SK-N-MC (cell line): ENCODE data around the gene TMEM154.

Experiments used
- EZH2 ChIP-seq: fragments of 200-600 bp; sonication (generic); IDR thresholded peaks from one replicate; pipeline ENCODE4 v1.6.1; 2017; ENCODE audit warnings: antibody characterized with exemption
- POLR2AphosphoS5 ChIP-seq: IDR thresholded peaks from 2 replicates; pipeline ENCODE4 v1.6.1; 2012; ENCODE audit warnings: mild to moderate bottlenecking, low read depth, low read length, borderline replicate concordance

- no peak for TF ChIP-seq POLR2AphosphoS5
- no peak for TF ChIP-seq EZH2
Observed at GRCh38 chr4:152663203-152664066, 16.4 kb downstream of the TMEM154 start.
